Upper lobe of left lung (tissue), 4 donors: ENCODE data around the gene PRKCE.

Source experiments
- EP300 ChIP-seq, 4 donors: sonication (generic); formaldehyde crosslinking; IDR thresholded peaks; one replicate each; pipeline ENCODE4 v1.5.1; 2017; ENCODE audit warnings: antibody characterized with exemption in 4 of 4, control low read depth in 2 of 4
- POLR2A ChIP-seq, 4 donors: fragments of 450-650 bp; IDR thresholded peaks; one replicate each; pipeline ENCODE4 v1.5.1; 2016 to 2017; ENCODE audit warnings: antibody characterized with exemption in 4 of 4, mild to moderate bottlenecking in 2 of 4
- POLR2AphosphoS5 ChIP-seq, 2 donors: sonication (generic); formaldehyde crosslinking; IDR thresholded peaks; one replicate each; pipeline ENCODE4 v1.5.1; 2017; ENCODE audit warnings: antibody characterized with exemption in 2 of 2
- TF ChIP-seq, protein P1 (sequence below), 6 experiments: fragments of 450-650 bp in 4 of 6; fragments of 200-600 bp in 2 of 6; sonication (generic) in 2 of 6; IDR thresholded peaks; one replicate each; pipeline ENCODE4 v1.5.1; 2016 to 2019; ENCODE audit warnings: antibody characterized with exemption in 6 of 6

DNA sequence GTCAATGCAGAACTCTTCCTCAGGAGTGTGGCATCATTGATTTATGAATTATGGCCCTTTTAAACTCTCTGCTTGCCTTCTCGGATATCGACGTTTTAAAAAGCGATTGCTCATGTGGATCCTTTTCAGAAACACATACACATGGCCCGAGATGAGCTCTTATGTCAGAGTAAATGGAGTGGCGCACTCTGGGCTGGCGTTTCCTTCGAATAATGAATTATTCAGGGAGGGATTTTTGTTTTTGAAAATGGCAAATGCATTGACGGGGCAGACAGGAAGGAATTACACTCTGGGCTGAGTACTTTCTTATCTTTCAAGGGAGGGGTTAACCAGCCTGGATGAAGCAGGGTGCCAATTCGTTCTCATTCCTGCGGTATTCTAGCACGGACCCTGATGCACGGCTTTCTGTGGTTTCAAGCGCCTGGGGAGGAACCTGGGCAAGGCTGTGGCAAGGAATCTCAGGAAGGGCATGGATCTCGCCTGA, 142.7 kb downstream of the PRKCE start:
- TF ChIP-seq, protein P1, sequence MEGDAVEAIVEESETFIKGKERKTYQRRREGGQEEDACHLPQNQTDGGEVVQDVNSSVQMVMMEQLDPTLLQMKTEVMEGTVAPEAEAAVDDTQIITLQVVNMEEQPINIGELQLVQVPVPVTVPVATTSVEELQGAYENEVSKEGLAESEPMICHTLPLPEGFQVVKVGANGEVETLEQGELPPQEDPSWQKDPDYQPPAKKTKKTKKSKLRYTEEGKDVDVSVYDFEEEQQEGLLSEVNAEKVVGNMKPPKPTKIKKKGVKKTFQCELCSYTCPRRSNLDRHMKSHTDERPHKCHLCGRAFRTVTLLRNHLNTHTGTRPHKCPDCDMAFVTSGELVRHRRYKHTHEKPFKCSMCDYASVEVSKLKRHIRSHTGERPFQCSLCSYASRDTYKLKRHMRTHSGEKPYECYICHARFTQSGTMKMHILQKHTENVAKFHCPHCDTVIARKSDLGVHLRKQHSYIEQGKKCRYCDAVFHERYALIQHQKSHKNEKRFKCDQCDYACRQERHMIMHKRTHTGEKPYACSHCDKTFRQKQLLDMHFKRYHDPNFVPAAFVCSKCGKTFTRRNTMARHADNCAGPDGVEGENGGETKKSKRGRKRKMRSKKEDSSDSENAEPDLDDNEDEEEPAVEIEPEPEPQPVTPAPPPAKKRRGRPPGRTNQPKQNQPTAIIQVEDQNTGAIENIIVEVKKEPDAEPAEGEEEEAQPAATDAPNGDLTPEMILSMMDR (IDR thresholded peaks at IDR 0.05): no peak
- TF ChIP-seq POLR2A (IDR thresholded peaks at IDR 0.05): no peak
- TF ChIP-seq POLR2AphosphoS5 (IDR thresholded peaks at IDR 0.05): no peak
- no peak for TF ChIP-seq EP300 (IDR thresholded peaks at IDR 0.05)
